IPS-18a (cell line): ENCODE measurements around the gene BCL2L1.
"Not testable (repeated sequence)": the region's sequence is repeated elsewhere in the genome, so short reads cannot be mapped to it uniquely, and the experiment has no call there.

Source experiments
- H3K27ac ChIP-seq: one replicate; pipeline ENCODE4 v1.5.1; 2013; ENCODE audit warnings: low read length
- H3K27me3 ChIP-seq: one replicate; pipeline ENCODE4 v1.6.1; 2013; ENCODE audit warnings: mild to moderate bottlenecking, low read length; ENCODE audit not compliant: control insufficient read depth, insufficient read depth
- H3K36me3 ChIP-seq: one replicate; pipeline ENCODE4 v1.6.1; 2013; ENCODE audit warnings: low read depth, low read length; ENCODE audit not compliant: control insufficient read depth
- H3K4me1 ChIP-seq: one replicate; pipeline ENCODE4 v1.6.1; 2013; ENCODE audit warnings: low read depth, low read length; ENCODE audit not compliant: control insufficient read depth
- H3K4me3 ChIP-seq: one replicate; pipeline ENCODE4 v1.5.1; 2013; ENCODE audit warnings: low read length
- H3K9ac ChIP-seq: one replicate; pipeline ENCODE4 v1.6.1; 2013; ENCODE audit warnings: mild to moderate bottlenecking, low read length, moderate library complexity
- H3K9me3 ChIP-seq: one replicate; pipeline ENCODE4 v1.6.1; 2013; ENCODE audit warnings: low read depth, low read length; ENCODE audit not compliant: control insufficient read depth

Gene BCL2L1

DNA sequence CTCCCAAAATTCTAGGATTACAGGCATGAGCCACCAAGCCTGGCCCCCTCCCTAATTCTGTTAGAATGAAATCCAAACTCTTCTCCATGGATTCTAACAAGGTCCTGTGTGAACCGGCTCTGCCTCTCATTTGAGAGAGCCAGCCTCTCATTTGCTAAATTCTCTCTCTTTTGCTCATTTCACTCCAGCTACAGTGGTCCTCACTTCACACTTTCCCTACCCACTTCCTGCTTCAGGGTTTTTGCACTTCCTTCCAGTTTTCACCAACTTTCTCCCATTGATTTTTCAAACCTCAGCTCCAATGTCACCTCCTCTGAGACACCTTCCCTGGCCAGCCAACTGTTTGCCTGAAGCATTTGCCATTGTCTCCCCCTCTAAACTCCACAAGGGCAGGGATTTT lies 79.8 kb downstream of the BCL2L1 start:
- H3K9me3 ChIP-seq: no peaks in the 10 kb centered on the region
- H3K4me3 ChIP-seq: no peak overlapping the region
- H3K36me3 ChIP-seq: no peaks in the 10 kb centered on the region
- no peaks in the 10 kb centered on the region for H3K27me3 ChIP-seq
- no peak overlapping the region for H3K27ac ChIP-seq
- H3K4me1 ChIP-seq: no peaks in the 10 kb centered on the region
- H3K9ac ChIP-seq: no peak overlapping the region

DNA sequence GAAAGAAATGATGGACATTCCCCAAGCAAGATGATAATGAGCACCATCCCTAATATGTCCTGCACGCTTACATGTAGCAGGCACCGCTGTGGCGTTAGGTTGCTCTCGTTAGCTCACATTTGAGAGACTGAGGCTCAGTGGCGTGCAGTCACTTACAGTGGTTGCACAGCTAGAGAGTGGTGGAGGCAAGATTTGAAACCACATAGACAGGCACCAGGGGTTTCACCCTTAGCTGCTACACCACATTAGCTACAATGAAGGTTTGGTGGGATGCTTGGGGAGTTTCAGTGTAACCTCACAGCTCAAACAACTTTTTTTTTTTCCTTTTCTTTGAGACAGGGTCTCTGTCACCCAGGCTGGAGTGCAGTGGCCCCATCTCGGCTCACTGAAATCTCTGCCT lies 81.3 kb downstream of the BCL2L1 start:
- no peak overlapping the region for H3K27ac ChIP-seq
- H3K4me1 ChIP-seq: no peaks in the 10 kb centered on the region
- H3K36me3 ChIP-seq: no peaks in the 10 kb centered on the region
- no peaks in the 10 kb centered on the region for H3K27me3 ChIP-seq
- H3K9me3 ChIP-seq: no peaks in the 10 kb centered on the region
- no peak overlapping the region for H3K4me3 ChIP-seq
- no peak overlapping the region for H3K9ac ChIP-seq

GRCh38 chr20:31640259-31640658 lies 82.4 kb downstream of the BCL2L1 start:
- Histone ChIP-seq H3K9me3 (no peaks in the 10 kb centered on the region), H3K4me3 (no peak overlapping the region), H3K9ac (no peak overlapping the region), H3K36me3 (no peaks in the 10 kb centered on the region), H3K27ac (no peak overlapping the region), H3K27me3 (no peaks in the 10 kb centered on the region), H3K4me1 (no peaks in the 10 kb centered on the region)

- H3K36me3 ChIP-seq: no peaks in the 10 kb centered on the region
- no peaks in the 10 kb centered on the region for H3K4me1 ChIP-seq
- no peaks in the 10 kb centered on the region for H3K9me3 ChIP-seq
- no peak overlapping the region for H3K9ac ChIP-seq
- no peaks in the 10 kb centered on the region for H3K27me3 ChIP-seq
- H3K4me3 ChIP-seq: no peak overlapping the region
- no peak overlapping the region for H3K27ac ChIP-seq
Measured at GRCh38 chr20:31638816-31639215, 83.9 kb downstream of the BCL2L1 start.

- no peaks in the 10 kb centered on the region for H3K36me3 ChIP-seq
- H3K4me1 ChIP-seq: no peaks in the 10 kb centered on the region
- no peaks in the 10 kb centered on the region for H3K27me3 ChIP-seq
- no peak overlapping the region for H3K9ac ChIP-seq
- H3K4me3 ChIP-seq: no peak overlapping the region
- H3K9me3 ChIP-seq: no peaks in the 10 kb centered on the region
- no peak overlapping the region for H3K27ac ChIP-seq
Measured at GRCh38 chr20:31638317-31638716, 84.4 kb downstream of the BCL2L1 start.

DNA sequence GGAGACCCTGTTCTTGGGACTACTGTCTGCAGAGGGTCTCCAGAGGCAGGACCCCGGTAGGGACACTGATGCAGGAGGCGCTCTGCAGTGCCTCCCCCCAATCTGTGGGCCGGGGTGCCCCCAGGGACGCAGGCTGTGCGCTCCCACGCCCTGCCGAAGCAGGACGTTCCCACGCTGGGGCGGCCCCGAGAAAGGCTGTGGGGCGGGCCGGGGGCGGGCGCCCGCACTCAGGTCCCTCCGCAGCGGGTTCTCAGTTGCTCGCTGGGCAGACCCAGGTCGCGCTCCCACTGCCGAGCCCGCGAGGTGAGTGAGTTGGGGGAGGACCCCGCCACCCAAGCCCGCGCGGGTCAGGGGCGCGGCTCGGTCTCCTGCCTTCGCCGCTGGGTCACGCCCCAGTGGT lies 85.0 kb downstream of the BCL2L1 start, which contains the start of gene COX4I2:
TSS of gene COX4I2 (plus strand) at position 253 of the 400 bp plus-strand sequence. CDS start 1,106 bp downstream, outside the sequence.
- H3K4me3 ChIP-seq: no peak within 1 kb of the TSS
- no peaks in the 10 kb centered on the region for H3K27me3 ChIP-seq
- H3K9me3 ChIP-seq: no peaks in the 10 kb centered on the region
- no peak within 1 kb of the TSS for H3K9ac ChIP-seq
- no peaks in the 10 kb centered on the region for H3K36me3 ChIP-seq
- no peak within 1 kb of the TSS for H3K27ac ChIP-seq
- H3K4me1 ChIP-seq: no peaks in the 10 kb centered on the region

DNA sequence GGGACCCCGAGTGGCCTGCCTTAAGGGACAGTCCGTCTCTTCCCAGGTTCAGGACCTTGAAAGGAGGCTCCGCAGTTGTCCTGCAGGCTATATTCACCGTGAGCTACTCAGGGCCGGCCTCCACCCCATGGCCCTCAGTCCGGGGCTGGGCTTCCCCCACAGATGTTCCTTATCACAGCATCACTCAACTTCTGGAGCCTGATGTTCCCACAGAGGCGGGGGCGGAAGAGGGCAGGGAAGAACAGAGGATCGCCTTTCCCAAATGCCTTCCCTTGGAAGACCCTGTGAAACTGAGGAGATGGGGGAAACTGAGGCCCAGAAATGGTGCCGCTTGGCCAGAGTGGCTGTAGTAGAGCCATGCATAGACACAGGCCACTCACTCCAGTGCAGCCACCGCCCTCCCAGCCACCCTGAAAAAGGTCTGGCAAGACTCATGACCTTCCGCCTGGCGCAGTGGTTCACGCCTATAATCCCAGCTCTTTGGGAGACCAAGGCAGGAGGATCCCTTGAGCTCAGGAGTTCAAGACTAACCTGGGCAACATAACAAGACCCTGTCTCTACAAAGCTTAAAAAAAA lies 89.2 kb downstream of the BCL2L1 start:
- H3K27me3 ChIP-seq: no peaks in the 10 kb centered on the region
- no peaks in the 10 kb centered on the region for H3K36me3 ChIP-seq
- H3K4me3 ChIP-seq: no peak overlapping the region
- no peaks in the 10 kb centered on the region for H3K9me3 ChIP-seq
- H3K9ac ChIP-seq: no peak overlapping the region
- H3K27ac ChIP-seq: no peak overlapping the region
- no peaks in the 10 kb centered on the region for H3K4me1 ChIP-seq

DNA sequence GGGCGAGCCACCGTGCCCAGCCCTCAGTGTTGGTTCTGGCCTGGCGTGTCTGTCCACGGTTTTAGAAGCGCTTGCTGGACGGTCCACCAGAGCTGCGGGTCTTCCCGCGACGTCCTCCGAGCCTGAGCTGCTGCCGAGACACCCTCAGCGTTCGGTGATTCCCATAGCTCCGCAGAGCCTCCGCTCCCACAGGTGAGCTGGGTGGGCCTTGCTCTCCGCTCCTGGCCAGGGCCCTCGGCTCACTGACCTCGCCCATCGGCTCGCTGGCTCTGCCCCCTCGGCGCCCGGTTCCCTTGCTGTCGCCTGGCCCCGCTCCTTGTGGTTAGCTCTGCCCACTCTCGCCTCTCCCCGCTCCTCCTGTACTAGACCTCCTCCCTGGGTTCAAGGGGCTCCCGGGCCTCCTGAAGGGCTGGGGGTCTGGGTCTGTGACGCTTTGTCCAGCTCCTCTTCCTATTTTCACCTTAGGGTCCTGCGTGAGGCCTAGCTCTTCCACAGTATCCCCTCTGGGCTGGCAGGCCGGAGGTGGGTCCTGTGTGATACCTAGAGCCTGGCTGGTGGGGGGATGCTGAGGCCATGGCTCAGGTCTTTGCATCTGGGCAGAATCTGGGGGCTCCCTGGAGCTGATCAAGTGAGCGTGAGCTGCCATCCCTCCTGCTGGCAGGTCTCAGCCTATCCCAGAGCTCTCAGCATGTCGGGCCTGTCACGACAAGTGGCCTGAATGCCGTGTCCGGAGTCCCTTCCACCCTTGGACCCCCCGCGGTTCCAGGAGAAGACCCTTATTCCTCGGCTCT lies 89.9 kb downstream of the BCL2L1 start:
- H3K36me3 ChIP-seq: no peaks in the 10 kb centered on the region
- no peak overlapping the region for H3K27ac ChIP-seq
- no peak overlapping the region for H3K9ac ChIP-seq
- H3K4me3 ChIP-seq: no peak overlapping the region
- no peaks in the 10 kb centered on the region for H3K9me3 ChIP-seq
- no peaks in the 10 kb centered on the region for H3K27me3 ChIP-seq
- H3K4me1 ChIP-seq: no peaks in the 10 kb centered on the region

- no peaks in the 10 kb centered on the region for H3K9me3 ChIP-seq
- no peaks in the 10 kb centered on the region for H3K27me3 ChIP-seq
- H3K9ac ChIP-seq: no peak overlapping the region
- no peaks in the 10 kb centered on the region for H3K4me1 ChIP-seq
- no peak overlapping the region for H3K4me3 ChIP-seq
- H3K36me3 ChIP-seq: no peaks in the 10 kb centered on the region
- H3K27ac ChIP-seq: no peak overlapping the region
Measured at GRCh38 chr20:31630187-31630790, 92.4 kb downstream of the BCL2L1 start.

GRCh38 chr20:31628057-31628456 lies 94.6 kb downstream of the BCL2L1 start:
- H3K4me1 ChIP-seq, H3K36me3 ChIP-seq: not testable (repeated sequence)

DNA sequence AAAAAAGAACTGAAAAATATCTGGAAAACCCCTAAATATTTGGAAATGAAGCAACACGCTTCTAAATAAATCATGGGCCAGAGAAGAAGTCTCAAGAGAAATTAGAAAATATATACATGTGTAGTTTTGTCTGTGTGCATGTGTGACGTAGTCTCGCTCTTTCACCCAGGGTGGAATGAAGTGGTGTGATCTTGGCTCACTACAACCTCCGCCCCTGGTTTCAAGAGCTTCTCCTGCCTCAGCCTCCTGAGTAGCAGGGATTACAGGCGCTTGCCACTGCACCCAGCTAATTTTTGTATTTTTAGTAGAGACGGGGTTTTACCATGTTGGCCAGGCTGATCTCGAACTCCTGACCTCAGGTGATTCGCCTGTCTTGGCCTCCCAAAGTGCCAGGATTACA lies 96.1 kb downstream of the BCL2L1 start:
- not testable (repeated sequence) for H3K36me3 ChIP-seq, H3K9ac ChIP-seq, H3K4me3 ChIP-seq

More at GRCh38 chr20:31628057-31628456, 94.6 kb downstream of the BCL2L1 start:
- not testable (repeated sequence) for H3K9me3 ChIP-seq, H3K4me3 ChIP-seq, H3K9ac ChIP-seq, H3K27me3 ChIP-seq, H3K27ac ChIP-seq

GRCh38 chr20:31623123-31623505 lies 99.6 kb downstream of the BCL2L1 start:
- not testable (repeated sequence) for H3K27me3 ChIP-seq, H3K36me3 ChIP-seq, H3K4me1 ChIP-seq, H3K9ac ChIP-seq, H3K9me3 ChIP-seq, H3K4me3 ChIP-seq, H3K27ac ChIP-seq

More for the DNA sequence above, 96.1 kb downstream of the BCL2L1 start:
- not testable (repeated sequence) for H3K27ac ChIP-seq, H3K9me3 ChIP-seq, H3K4me1 ChIP-seq, H3K27me3 ChIP-seq
